ENCODE measurements around the gene CDON.

The CDON gene

DNA sequence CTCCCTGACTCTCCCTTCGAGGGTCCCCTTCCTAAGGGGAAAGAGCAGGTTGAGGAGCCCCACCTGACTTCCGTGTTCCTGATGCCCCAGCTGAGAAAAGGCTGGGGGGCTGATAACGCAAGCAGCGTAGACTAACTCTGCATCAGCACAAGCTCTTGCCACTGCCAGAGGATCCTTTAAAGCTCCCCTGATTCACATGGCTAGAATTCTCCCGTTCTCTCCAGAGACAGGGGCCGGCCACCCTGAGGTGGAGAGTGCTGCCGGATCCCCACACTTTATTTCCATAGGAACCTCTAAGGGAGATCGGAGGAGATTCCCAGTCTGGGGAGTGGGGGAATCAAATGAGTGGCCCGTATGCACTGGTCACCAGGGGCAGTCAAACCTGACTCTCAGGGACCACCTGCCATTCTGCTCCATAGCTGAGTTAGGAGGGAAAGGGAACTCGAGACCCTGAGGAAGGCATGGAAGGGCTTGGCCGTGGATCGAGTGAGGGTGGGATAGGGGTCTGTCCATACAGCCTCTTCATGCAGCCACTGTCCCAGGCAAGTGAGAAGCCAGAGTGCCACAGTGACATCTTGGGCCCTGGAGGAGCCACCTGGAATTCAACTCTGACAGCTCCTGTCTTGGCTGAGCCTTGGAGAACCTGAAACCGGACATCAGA lies 118.2 kb downstream of the CDON start:
- DNase-seq (ENCODE audit: low read depth in 2 of 2), result no peak

DNA sequence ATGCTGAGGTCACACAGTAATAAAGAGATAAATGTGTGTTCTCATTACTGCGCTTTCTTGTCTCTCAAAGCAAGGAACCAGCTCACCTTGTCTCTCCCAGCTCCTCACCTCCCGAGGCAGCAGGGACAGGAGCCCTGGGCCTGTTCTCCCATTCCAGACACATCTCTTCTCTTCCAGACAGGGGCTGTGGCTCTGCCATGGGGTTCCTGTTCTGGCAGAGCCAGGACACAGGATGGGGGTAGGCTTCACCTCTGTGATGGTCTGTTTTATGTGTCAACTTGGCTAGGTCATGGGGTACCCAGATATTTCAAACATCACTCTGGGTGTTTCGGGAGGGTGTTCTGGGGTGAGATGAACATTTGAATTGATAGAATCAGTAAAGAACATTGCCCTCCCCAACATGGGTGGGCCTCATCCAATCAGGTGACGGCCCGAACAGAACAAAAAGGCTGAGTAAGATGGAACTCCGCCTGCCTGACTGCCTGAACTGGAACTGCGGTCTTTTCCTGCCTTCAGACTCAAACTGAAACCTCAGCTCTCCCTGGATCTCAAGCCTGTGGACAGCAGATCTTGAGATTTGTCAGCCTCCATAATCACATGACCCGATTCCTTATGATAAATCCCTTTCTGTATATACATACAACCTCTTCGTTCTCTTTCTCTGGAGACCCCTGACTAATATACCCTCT lies 118.9 kb downstream of the CDON start:
- DNase-seq (ENCODE audit: low read depth in 2 of 2), result no peak

GRCh38 chr11:125942771-125943428 lies 119.8 kb downstream of the CDON start:
- no peak for DNase-seq (ENCODE audit: low read depth in 2 of 2)

DNA sequence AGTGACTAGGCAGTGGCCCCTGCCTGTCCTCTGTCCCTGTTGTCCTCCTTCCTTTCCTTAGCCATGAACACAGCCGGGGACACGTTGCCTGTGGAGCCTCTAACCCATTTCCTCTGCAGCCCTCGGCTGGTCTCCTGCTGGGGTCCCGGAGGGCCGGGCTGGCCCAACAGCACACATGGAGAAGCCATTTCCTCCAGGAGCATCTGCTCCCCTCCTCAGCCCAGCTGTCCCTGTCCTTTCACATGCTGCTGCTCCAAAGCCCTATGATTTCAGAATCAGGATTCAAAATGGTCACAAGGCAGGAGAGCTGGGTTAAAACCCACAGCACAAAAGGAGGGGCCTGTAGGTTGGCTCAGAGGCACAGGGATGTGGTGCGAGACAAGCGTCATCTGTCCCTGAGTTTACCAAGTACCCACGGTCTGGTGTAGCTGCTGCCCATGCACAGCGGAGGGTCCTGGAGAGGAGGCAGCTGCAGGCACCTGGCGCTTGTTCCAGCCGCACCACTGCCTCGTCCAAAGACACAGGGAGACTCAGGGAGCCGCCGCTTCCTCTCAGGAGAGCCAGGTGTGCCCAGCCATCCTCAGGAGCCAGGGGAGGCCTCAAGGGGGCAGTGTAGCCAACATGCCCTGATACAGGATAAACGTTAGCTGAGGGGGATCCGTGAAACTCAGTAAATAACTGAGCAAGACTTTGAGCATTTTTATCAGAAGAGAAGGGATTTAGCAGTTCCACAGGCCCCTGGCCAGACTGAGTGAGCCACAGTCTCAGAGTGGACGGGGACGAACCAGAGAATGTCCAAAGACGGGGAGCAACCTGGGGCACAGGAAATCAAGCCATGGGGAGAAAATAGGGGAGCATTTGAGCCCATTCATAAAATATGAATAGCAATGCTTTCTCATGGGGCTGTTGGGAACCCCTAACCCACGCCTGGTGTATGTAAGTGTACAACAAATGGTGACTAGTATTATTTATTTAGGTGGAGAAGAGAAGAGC lies 120.8 kb downstream of the CDON start:
- peak; percentile 8 to 12 for DNase-seq (ENCODE audit: low read depth in 2 of 2)

GRCh38 chr11:125941267-125941618 lies 121.4 kb downstream of the CDON start:
- no peak for DNase-seq (ENCODE audit: low read depth in 2 of 2)

DNA sequence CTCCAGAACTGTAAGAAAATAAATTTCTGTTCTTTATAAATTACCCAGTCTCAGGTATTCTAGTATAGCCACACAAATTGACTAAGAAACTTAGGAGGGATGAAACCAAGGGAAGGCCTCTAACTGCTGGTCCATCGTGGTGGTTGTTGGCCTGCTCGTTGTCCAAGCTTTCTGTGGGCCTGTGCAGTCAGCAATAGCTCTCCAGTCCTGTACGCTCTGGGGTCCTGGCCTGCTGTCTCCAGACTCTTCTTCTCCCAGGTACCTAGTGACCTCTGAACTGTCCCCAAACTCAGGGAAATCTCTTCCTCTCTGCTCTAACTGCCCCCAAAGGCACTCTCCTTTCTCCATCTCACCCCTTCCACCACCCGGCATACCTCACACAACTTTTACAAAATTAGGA lies 122.5 kb downstream of the CDON start:
- DNase-seq (ENCODE audit: low read depth in 2 of 2), result no peak

DNA sequence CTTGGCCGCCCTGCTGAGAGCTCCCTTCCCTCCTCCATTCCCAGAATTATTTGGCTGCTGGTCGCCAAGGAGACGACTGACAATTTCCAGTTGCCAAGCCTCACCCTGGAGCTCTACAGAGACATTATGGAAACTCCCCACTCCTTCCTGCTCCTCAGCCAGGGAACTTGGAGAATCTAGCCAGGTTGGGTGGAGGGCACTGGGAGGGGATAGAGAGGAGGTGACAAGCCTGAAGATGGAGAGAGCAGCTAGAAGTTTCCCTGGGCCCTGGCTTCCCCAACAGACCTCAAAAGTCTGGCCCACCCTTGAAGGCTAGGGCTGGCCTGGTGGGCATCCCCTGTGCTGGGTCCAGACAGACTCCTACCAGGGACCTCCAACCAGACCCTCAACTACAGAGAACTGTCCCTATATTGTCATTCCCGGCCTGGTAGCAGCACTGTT lies 123.6 kb downstream of the CDON start:
- no peak for DNase-seq (ENCODE audit: low read depth in 2 of 2)

- no peak for DNase-seq (ENCODE audit: low read depth in 2 of 2)
Observed at GRCh38 chr11:125938418-125938817, 124.2 kb downstream of the CDON start.

DNA sequence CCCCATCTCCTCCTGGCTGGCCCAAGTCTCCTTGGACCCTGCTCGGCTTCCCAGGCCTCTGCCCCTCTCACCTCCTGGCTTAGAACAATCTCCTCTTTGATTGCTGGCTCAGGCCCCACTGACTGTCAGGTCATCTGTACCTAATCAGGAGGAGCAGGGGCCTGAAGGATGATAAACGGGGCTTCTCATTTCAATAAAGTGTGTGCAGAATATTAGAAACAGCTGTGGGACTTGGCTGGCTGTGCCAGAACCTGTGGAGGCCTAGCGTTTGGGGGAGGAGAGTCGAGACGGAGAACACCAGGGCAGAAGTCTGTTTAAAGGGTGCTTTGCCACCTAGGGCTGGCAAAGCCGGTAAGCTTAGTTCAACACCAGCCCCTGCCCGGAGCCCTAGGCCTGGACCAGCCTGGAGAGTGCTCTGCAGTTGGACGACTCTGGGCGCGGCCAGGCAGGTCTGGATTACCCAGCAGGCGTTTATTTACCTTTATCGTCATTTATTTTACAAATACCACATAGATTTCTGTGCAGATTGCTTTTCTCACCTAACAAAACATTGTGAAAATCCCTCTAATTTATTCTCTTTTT lies 127.0 kb downstream of the CDON start:
- DNase-seq (ENCODE audit: low read depth in 2 of 2), result no peak

GRCh38 chr11:125935056-125935455 lies 127.6 kb downstream of the CDON start:
- DNase-seq (ENCODE audit: low read depth in 2 of 2), result no peak

- DNase-seq (ENCODE audit: low read depth in 2 of 2), result no peak
Observed at GRCh38 chr11:125934473-125934872, 128.2 kb downstream of the CDON start.

GRCh38 chr11:125933030-125933813 lies 129.4 kb downstream of the CDON start:
- DNase-seq (ENCODE audit: low read depth in 2 of 2), result no peak

DNA sequence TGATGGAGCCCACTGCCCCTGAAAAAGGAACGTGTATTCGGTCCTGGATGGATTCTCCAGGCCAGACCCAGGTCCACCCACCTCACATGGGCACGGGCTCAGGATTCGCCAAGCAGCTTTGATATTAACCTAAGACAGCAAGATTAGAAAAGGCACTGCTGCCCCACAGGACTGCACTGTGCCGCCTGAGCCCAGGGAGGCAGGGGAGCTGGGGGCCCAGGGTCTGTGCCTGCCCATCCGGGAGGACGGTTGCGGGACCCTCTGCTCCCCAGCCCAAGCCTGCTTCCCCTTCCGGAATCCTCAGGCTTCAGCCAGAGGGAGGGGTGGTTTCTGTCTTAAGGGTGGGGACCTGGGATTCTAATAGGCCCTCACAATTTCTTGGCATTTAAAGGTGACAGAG lies 130.4 kb downstream of the CDON start:
- DNase-seq (ENCODE audit: low read depth in 2 of 2), result no peak

- no peak for DNase-seq (ENCODE audit: low read depth in 2 of 2)
Observed at GRCh38 chr11:125931668-125932067, 131.0 kb downstream of the CDON start.

- DNase-seq (ENCODE audit: low read depth in 2 of 2), result no peak
Observed at GRCh38 chr11:125931116-125931515, 131.6 kb downstream of the CDON start.

DNA sequence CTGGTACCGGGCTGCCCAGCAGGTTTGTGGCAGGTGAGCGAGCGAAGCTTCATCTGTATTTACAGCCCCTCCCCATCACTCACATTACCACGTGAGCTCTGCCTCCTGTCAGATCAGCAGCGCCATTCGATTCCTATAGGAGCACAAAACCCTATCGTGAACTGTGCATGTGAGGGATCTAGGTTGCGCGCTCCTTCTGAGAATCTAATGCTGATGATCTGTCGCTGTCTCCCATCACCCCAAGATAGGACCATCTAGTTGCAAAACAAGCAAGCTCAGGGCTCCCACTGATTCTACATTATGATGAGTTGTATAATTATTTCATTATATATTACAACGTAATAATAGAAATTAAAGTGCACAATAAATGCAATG lies 132.6 kb downstream of the CDON start:
- no peak for DNase-seq (ENCODE audit: low read depth in 2 of 2)

DNA sequence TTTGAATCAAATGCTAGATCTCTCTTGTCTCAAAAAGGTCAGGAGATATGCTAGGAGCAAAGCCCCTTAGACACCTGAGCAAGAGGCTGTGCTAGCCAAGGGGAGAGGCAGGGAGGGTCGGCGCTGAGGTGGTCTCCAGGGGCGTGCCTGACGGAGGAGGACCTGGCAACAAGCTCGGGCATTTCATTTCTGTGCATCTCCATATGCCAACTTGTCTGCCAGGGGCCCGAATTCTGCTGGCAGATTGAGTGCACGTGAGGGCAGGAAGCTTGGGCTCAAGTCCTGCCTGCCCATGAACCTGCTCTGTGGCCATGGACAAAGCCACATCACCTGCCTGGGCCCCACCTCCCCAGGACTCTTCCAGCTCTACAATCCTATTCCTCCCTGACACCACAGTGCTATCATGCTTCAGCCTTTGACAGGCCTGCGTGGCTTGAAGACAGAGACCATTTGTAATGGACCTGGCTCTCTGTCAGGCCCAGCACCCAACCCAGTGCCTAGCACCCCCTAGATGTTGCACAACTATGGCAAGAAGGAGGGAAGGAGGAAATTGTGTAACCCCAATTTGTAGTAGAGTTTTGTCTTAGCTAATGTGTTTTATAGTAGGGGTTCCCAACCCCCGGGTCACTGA lies 133.1 kb downstream of the CDON start:
- DNase-seq (ENCODE audit: low read depth in 2 of 2), result no peak

DNA sequence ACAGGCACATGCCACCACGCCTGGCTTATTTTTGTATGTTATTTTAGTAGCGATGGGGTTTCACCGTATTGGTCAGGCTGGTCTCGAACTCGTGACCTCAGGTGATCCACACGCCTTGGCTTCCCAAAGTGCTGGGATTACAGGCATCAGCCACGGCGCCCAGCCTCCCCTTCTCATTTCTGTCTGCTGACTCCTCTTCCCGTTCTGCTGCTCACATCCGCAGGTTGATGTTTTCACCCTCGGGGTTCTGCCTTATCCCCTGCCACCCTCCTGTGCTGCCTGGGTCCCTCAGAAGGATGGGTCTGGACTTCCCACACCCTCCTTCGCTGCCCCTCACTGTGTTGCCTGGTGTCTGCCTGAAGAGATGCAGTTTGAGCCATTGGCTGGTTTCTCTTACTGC lies 136.0 kb downstream of the CDON start:
- DNase-seq (ENCODE audit: low read depth in 2 of 2), result no peak

DNA sequence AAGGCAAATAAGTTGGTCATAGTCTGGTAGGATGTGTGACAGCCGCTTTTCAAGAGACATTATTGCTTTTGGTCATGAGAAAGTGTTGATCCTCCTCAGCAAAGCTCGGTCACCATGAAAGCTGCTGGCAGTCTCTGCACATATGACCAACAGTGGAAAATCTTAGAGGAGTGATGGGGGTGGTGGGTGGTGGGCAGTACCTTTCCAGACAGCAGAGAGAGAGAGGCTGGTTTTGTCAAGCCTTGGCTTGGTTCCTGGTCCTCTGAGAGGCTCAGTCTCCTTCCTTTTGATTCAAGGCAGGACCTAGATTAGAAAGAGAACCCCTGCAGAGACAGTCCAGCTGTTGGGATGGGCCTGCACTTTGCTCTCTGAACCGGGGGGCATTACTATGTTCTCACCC lies 136.9 kb downstream of the CDON start:
- no peak for DNase-seq (ENCODE audit: low read depth in 2 of 2)

DNA sequence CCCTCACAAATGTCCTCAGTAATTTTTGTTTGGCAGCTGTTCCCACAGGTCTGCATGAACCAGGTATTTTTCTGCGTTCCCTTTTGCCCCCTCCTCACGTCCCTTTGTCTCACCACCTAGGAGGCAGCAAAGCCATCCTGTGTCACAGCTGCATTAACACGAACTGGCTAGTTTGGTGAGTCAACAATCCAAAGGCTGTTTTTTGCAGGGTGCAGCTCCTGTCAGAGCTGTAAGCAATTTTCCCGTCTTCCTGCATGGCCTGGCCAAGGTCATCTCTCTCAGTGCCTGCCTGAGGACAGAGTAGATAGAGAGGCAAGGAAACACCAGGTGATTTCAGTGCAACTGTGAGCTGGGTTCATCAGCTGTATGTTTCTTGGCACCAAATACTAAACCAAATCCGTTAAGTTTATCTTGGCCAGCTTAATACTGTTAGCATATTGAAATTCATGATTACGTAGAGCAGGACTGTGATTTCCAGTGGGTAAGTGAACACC lies 137.4 kb downstream of the CDON start:
- DNase-seq (ENCODE audit: low read depth in 2 of 2), result no peak

Measured in stimulated activated CD8-positive, alpha-beta memory T cell treated with anti-CD3 and anti-CD28 coated beads, Interleukin-2, amount 100 ng/mL, for 1 hour (primary cell).